Muscle layer of colon (tissue), 2 donors: Measurements from ENCODE around the gene SLC5A10.
"Not testable (repeated sequence)": the region's sequence is repeated elsewhere in the genome, so short reads cannot be mapped to it uniquely, and the experiment has no call there.

ENCODE experiments used
- H3K27ac ChIP-seq: one replicate; pipeline ENCODE4 v1.7.0; 2013; ENCODE audit warnings: low read depth, mild to moderate bottlenecking, low read length, moderate library complexity
- H3K27me3 ChIP-seq, 2 donors: one replicate each; pipeline ENCODE4 v1.7.0; 2013; ENCODE audit warnings: low read length in 2 of 2, mild to moderate bottlenecking in 2 of 2; ENCODE audit not compliant: insufficient read depth in 2 of 2, control insufficient read depth in 1 of 2
- H3K36me3 ChIP-seq: one replicate; pipeline ENCODE4 v1.7.0; 2013; ENCODE audit warnings: mild to moderate bottlenecking, low read length; ENCODE audit not compliant: insufficient read depth
- H3K4me1 ChIP-seq: one replicate; pipeline ENCODE4 v1.7.0; 2013; ENCODE audit warnings: mild to moderate bottlenecking, low read length; ENCODE audit not compliant: insufficient read depth
- H3K4me3 ChIP-seq, 2 donors: one replicate each; pipeline ENCODE4 v1.7.0; 2013; ENCODE audit warnings: low read length in 2 of 2, low read depth in 1 of 2, mild to moderate bottlenecking in 1 of 2, moderate library complexity in 1 of 2
- H3K9ac ChIP-seq: one replicate; pipeline ENCODE4 v1.7.0; 2013; ENCODE audit warnings: low read length
- H3K9me3 ChIP-seq: one replicate; pipeline ENCODE4 v1.7.0; 2013; ENCODE audit warnings: mild to moderate bottlenecking, low read length
- donor health status: abdominal sarcoma.
- donor health status: Adenocarcinoma of cecum.

The SLC5A10 gene

DNA sequence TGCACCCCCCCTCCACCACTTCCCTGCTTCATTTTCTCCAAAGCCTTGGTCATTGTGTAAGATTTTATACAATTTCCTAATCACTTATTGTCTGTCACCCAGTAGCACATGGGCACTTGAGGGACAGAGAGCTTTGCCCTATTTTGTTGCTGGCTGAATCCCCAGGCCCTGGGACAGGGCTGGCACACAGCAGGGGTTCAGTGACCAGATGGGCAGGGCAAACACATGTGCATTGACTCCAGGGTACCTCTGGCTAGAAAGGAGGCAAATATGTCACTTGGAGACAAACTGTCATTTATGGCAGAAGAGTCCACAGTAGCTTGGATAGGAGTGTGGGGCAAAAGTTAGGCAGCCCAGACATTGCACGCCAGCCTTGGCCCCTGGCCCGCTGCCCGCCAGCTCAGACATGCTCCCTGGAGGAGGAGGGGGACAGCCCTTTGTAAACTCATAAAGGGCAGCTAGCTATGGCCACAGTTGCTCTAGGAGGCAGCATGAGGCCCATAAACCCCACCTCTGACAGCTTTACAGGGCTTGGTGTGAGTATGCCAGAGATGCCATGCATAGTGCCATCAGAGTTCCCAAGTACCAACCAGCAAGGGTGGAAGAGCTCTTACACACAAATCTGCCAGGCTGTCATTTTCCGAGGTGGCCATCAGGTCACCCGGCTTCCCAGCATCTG lies 78.9 kb downstream of the SLC5A10 start:
- not testable (repeated sequence) for H3K27ac ChIP-seq, H3K27me3 ChIP-seq, H3K9me3 ChIP-seq, H3K4me3 ChIP-seq, H3K9ac ChIP-seq, H3K4me1 ChIP-seq, H3K36me3 ChIP-seq

- not testable (repeated sequence) for H3K9me3 ChIP-seq, H3K36me3 ChIP-seq, H3K4me1 ChIP-seq, H3K9ac ChIP-seq, H3K27ac ChIP-seq, H3K4me3 ChIP-seq, H3K27me3 ChIP-seq
These were observed 79.8 kb downstream of the SLC5A10 start for GRCh38 chr17:19031729-19032128.

GRCh38 chr17:19032377-19032988 lies 80.5 kb downstream of the SLC5A10 start:
- not testable (repeated sequence) for H3K4me1 ChIP-seq, H3K9me3 ChIP-seq, H3K27ac ChIP-seq, H3K27me3 ChIP-seq, H3K36me3 ChIP-seq, H3K4me3 ChIP-seq, H3K9ac ChIP-seq

GRCh38 chr17:19036186-19036585 lies 84.2 kb downstream of the SLC5A10 start:
- H3K27me3 ChIP-seq, H3K9me3 ChIP-seq, H3K4me3 ChIP-seq, H3K27ac ChIP-seq, H3K9ac ChIP-seq, H3K4me1 ChIP-seq, H3K36me3 ChIP-seq: not testable (repeated sequence)

DNA sequence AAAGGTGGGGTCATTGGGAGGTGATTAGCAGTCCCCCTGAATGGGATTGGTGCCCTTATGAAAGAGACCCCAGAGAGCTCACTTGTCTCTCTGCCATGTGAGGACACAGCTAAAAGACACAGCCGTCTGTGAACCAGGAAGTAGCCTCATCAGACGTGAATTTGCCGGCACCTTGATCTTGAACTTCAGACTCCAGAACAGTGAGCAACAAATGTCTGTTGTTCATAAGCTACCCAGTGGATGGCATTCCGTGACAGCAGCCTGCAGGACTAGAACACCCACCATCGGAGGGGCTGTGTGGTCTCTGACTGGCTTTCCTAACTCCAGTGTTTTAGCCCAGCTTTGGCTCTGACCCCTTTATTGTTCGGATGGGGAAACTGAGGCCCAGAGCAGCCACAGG lies 85.6 kb downstream of the SLC5A10 start:
- not testable (repeated sequence) for H3K36me3 ChIP-seq, H3K9me3 ChIP-seq, H3K4me3 ChIP-seq, H3K27me3 ChIP-seq, H3K4me1 ChIP-seq, H3K9ac ChIP-seq, H3K27ac ChIP-seq

DNA sequence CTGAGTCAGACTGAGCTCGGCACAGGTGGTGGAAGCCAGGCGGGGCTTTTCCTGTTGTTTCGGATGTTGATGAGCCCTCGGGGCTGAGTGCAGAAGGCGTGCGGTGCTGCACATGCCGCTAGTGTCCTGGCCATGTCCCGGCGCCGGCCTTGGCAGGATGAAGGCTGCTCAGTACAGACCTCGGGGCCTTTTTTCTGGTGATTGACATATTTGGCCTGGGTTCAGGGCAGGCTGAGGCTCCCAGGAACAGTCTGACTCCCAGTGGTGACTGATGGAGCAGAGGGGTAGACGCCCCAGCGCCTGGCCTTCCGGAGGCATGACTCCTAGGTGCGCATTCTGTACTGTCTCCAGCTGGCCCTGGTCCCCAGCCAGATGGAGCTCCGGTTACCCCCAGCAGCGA lies 86.0 kb downstream of the SLC5A10 start:
- H3K9ac ChIP-seq, H3K9me3 ChIP-seq, H3K27me3 ChIP-seq, H3K4me1 ChIP-seq, H3K27ac ChIP-seq, H3K4me3 ChIP-seq, H3K36me3 ChIP-seq: not testable (repeated sequence)

GRCh38 chr17:19038730-19039129 lies 86.8 kb downstream of the SLC5A10 start:
- not testable (repeated sequence) for H3K27ac ChIP-seq, H3K9ac ChIP-seq, H3K4me1 ChIP-seq, H3K4me3 ChIP-seq, H3K9me3 ChIP-seq, H3K36me3 ChIP-seq, H3K27me3 ChIP-seq

- H3K4me3 ChIP-seq, H3K36me3 ChIP-seq, H3K4me1 ChIP-seq: not testable (repeated sequence)
These were observed 88.4 kb downstream of the SLC5A10 start for GRCh38 chr17:19040350-19040749.

GRCh38 chr17:19041871-19042270 lies 89.9 kb downstream of the SLC5A10 start:
- H3K9me3 ChIP-seq, H3K36me3 ChIP-seq, H3K4me1 ChIP-seq, H3K4me3 ChIP-seq, H3K9ac ChIP-seq, H3K27ac ChIP-seq, H3K27me3 ChIP-seq: not testable (repeated sequence)

More at GRCh38 chr17:19040350-19040749, 88.4 kb downstream of the SLC5A10 start:
- H3K9ac ChIP-seq, H3K9me3 ChIP-seq, H3K27ac ChIP-seq, H3K27me3 ChIP-seq: not testable (repeated sequence)

GRCh38 chr17:19042369-19042768 lies 90.4 kb downstream of the SLC5A10 start:
- not testable (repeated sequence) for H3K9me3 ChIP-seq, H3K4me3 ChIP-seq, H3K9ac ChIP-seq, H3K36me3 ChIP-seq, H3K27ac ChIP-seq, H3K4me1 ChIP-seq, H3K27me3 ChIP-seq

GRCh38 chr17:19043032-19043431 lies 91.1 kb downstream of the SLC5A10 start:
- not testable (repeated sequence) for H3K27ac ChIP-seq, H3K4me1 ChIP-seq, H3K9ac ChIP-seq, H3K36me3 ChIP-seq, H3K4me3 ChIP-seq, H3K27me3 ChIP-seq, H3K9me3 ChIP-seq

DNA sequence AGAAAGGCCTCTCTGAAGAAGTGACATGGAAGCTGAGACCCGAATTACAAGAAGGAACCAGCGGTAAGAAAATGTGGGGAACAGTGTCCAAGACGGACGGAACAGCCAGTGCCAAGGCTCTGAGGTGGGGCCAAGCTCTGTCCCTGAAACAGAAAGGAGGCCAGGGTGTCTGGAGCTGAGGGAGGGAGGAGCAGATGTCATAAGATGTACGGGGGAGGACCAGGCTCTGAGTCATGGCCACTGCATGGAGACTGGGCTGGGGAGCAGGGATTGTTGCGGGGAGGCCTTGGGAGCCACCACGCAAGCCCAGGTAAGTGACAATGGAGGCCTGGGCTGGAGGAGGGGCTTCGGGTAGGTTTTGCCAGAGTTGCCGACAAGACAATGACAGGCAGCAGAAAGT lies 92.7 kb downstream of the SLC5A10 start:
- not testable (repeated sequence) for H3K27ac ChIP-seq, H3K9ac ChIP-seq, H3K27me3 ChIP-seq, H3K4me1 ChIP-seq, H3K36me3 ChIP-seq, H3K4me3 ChIP-seq, H3K9me3 ChIP-seq
